MM.1S (cell line): ENCODE results near the gene SCMH1.

Experiments
- DNase-seq: peaks from one replicate; pipeline ENCODE4 v3.0.0-alpha.2; 2015
- H2AFZ ChIP-seq: fragments of 300-600 bp; sonication (generic); 2 replicates; pipeline ENCODE4 v1.6.0; 2016; ENCODE audit warnings: antibody characterized with exemption, low read length
- H3F3A ChIP-seq: fragments of 300-600 bp; sonication (generic); 2 replicates; pipeline ENCODE4 v1.6.1; 2016; ENCODE audit warnings: mild to moderate bottlenecking, antibody characterized with exemption, low read length, moderate library complexity, mixed read lengths; ENCODE audit not compliant: insufficient read depth
- H3K27ac ChIP-seq: fragments of 300-600 bp; sonication (generic); 2 replicates; pipeline ENCODE4 v1.5.1; 2016; ENCODE audit warnings: mild to moderate bottlenecking, low read length
- H3K27me3 ChIP-seq: fragments of 300-600 bp; sonication (generic); replicated peaks from 2 replicates; pipeline ENCODE4 v1.6.0; 2016; ENCODE audit warnings: low read length; ENCODE audit not compliant: insufficient read depth
- H3K36me3 ChIP-seq: fragments of 300-600 bp; sonication (generic); replicated peaks from 2 replicates; pipeline ENCODE4 v1.6.1; 2016; ENCODE audit warnings: mild to moderate bottlenecking, low read length, mixed read lengths; ENCODE audit not compliant: insufficient read depth
- H3K4me1 ChIP-seq: fragments of 300-600 bp; sonication (generic); 2 replicates; pipeline ENCODE4 v1.6.1; 2016; ENCODE audit warnings: low read length, mixed read lengths
- H3K4me2 ChIP-seq: fragments of 300-600 bp; sonication (generic); 2 replicates; pipeline ENCODE4 v1.6.0; 2016; ENCODE audit warnings: low read depth, low read length
- H3K4me3 ChIP-seq: fragments of 300-600 bp; sonication (generic); 2 replicates; pipeline ENCODE4 v1.5.1; 2016; ENCODE audit warnings: low read length, mixed read lengths
- H3K79me2 ChIP-seq: fragments of 300-600 bp; sonication (generic); 2 replicates; pipeline ENCODE4 v1.6.1; 2016; ENCODE audit warnings: mixed run types, low read length, mixed read lengths
- H3K9ac ChIP-seq: fragments of 300-600 bp; sonication (generic); 2 replicates; pipeline ENCODE4 v1.6.1; 2016; ENCODE audit warnings: low read length, mixed read lengths
- H3K9me2 ChIP-seq: fragments of 300-600 bp; sonication (generic); replicated peaks from 2 replicates; pipeline ENCODE4 v1.6.1; 2016; ENCODE audit warnings: mild to moderate bottlenecking, low read length, mixed read lengths; ENCODE audit not compliant: insufficient read depth
- H3K9me3 ChIP-seq: fragments of 300-600 bp; sonication (generic); replicated peaks from 2 replicates; pipeline ENCODE4 v1.6.1; 2016; ENCODE audit warnings: mild to moderate bottlenecking, low read length, mixed read lengths; ENCODE audit not compliant: insufficient read depth
- H4K20me1 ChIP-seq: fragments of 300-600 bp; sonication (generic); 2 replicates; pipeline ENCODE4 v1.6.1; 2016; ENCODE audit warnings: mild to moderate bottlenecking, low read length, moderate library complexity, mixed read lengths; ENCODE audit not compliant: insufficient read depth
- EZH2 ChIP-seq: fragments of 300-600 bp; sonication (generic); optimal IDR thresholded peaks from 2 replicates; pipeline ENCODE3; 2017; ENCODE audit warnings: low read depth, mild to moderate bottlenecking, antibody characterized with exemption, low read length, mixed read lengths
- EZH2phosphoT487 ChIP-seq: fragments of 300-600 bp; sonication (generic); IDR thresholded peaks from 2 replicates; pipeline ENCODE4 v1.6.1; 2018; ENCODE audit warnings: antibody characterized with exemption, low read length
- TF ChIP-seq, protein P1 (sequence below): fragments of 300-600 bp; sonication (generic); IDR thresholded peaks from 2 replicates; pipeline ENCODE4 v1.5.1; 2016; ENCODE audit warnings: antibody characterized with exemption, low read length, mixed read lengths

Gene SCMH1

DNA sequence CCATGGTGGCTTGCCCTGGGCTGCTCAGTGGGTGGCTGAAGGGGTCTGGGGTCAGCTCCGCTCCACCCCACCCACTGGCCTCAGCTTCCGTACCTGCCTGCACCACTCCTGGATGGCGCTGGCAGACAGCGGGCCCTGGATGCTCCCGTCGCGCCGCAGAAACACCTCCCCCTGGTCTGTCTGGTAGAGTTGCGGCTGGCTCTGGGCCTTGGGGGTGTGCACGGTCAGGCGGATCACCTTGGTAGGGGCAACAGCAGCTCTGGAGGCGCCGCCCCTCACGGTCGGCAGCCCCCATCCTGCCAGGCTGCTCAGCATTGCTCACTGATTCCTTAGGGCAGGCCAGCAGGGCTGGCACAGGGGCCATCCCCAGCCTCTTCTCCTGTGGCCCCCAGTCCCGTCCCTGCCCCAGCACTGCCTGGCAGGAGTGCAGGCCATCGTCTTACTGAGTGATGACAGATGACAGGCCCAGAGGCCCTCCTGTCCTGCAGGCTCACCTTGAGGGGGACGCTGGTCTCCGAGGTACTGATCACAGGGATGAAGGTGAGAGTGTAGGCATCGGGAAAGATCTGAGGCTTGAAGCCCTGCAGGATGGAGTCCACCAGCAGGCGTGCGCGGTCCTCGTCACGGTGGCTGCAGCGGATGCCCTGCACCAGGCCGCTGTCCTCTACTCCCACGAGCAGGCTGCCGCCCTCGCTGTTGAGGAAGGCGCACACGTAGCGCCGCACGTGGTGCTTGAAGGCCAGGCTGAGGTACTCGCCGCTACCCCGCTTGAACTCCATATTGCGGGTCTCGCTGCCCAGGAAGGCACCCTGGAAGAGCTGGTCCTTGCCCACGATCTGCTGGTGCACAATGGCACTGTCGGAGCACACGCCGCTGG, 224.7 kb downstream of the SCMH1 start:
- no peak overlapping the region for H3K4me3 ChIP-seq
- H3K79me2 ChIP-seq = no peaks in the 10 kb centered on the region; the same call in 1 of the 2 replicates
- DNase-seq = no peak
- H3K4me2 ChIP-seq = no peak overlapping the region
- no peaks in the 10 kb centered on the region for H3F3A ChIP-seq
- no peak overlapping the region for H3K9ac ChIP-seq
- H4K20me1 ChIP-seq = no peaks in the 10 kb centered on the region
- no peaks in the 10 kb centered on the region for H3K9me2 ChIP-seq
- H3K9me3 ChIP-seq = no peaks in the 10 kb centered on the region
- no peaks in the 10 kb centered on the region for H3K4me1 ChIP-seq
- no peaks in the 10 kb centered on the region; the same call in 1 of the 2 replicates for H3K36me3 ChIP-seq
- H3K27ac ChIP-seq = no peak overlapping the region
- no peak overlapping the region for H2AFZ ChIP-seq
- H3K27me3 ChIP-seq = no peaks in the 10 kb centered on the region
- TF ChIP-seq, protein P1, sequence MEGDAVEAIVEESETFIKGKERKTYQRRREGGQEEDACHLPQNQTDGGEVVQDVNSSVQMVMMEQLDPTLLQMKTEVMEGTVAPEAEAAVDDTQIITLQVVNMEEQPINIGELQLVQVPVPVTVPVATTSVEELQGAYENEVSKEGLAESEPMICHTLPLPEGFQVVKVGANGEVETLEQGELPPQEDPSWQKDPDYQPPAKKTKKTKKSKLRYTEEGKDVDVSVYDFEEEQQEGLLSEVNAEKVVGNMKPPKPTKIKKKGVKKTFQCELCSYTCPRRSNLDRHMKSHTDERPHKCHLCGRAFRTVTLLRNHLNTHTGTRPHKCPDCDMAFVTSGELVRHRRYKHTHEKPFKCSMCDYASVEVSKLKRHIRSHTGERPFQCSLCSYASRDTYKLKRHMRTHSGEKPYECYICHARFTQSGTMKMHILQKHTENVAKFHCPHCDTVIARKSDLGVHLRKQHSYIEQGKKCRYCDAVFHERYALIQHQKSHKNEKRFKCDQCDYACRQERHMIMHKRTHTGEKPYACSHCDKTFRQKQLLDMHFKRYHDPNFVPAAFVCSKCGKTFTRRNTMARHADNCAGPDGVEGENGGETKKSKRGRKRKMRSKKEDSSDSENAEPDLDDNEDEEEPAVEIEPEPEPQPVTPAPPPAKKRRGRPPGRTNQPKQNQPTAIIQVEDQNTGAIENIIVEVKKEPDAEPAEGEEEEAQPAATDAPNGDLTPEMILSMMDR = no peak
- TF ChIP-seq EZH2 (no peak), EZH2phosphoT487 (no peak)

DNA sequence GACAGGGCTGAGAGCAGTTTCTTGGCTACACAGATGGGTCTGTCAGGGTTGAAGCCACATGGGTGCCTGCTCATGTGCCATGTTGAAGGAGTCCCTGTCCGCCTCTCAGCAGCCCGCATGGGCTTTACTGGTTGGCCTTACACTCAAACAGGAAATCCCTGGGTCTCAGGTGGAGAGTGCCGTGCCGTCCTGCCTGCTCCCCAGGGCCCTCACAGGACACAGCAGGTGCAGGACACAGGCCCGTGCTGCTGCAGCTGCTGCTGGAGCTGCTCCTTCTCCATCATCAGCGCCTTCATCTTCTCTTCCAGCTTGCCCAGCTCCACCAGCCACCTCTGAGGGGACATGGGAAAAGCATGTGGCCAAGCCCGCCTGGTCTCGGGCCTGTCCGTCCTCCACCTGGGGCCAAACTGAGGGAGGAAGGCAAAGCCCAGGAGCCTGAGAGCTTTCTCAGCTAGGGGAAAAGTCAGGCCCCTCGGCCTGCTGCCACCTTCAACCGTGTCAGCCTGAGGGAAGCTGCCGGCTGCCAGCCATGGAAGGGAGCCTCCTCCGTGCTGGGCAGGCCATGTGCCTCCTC, 226.1 kb downstream of the SCMH1 start:
- Histone ChIP-seq H2AFZ (no peak overlapping the region), H3K4me3 (no peak overlapping the region), H3K9me2 (no peaks in the 10 kb centered on the region), H3K9ac (no peak overlapping the region), H3K27me3 (no peaks in the 10 kb centered on the region), H4K20me1 (no peaks in the 10 kb centered on the region), H3K27ac (no peak overlapping the region), H3K79me2 (no peaks in the 10 kb centered on the region; the same call in 1 of the 2 replicates), H3K9me3 (no peaks in the 10 kb centered on the region), H3F3A (no peaks in the 10 kb centered on the region), H3K4me1 (no peaks in the 10 kb centered on the region), H3K36me3 (peaks cover 3% of the 10 kb centered on the region; the same call in 1 of the 2 replicates), H3K4me2 (no peak overlapping the region)
- TF ChIP-seq EZH2 = no peak
- TF ChIP-seq EZH2phosphoT487 = no peak
- TF ChIP-seq, protein P1 = no peak
- DNase-seq = no peak

DNA sequence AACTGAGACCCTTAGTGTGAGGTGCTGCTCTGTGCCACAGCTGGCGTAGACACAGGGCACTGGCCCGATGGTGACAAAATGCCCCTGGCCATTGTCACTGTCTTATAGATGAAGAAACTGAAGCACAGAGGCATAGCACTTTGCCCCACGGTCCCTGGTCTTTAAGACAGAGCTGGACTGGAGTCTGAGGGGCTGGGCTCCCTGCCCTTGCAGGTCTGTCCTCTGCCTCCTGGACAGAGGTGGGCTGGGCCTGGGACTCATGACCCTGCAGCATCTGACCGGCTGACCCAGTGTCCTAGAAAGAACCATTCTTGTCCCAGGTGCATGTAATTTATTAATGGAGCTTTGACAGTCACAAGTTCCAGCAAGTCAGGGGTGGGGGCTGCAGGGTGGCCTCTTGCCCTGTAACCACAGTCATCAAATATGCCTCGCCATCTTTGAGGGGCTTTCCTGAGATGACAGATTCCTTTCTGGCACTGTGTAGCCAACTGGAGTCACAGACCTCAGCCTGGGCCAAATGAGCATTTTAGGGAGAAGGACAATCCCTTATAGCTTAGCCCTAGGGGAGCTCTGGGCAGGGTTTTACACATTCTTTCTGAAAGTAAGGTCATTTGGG, 226.7 kb downstream of the SCMH1 start:
- Histone ChIP-seq H3K4me1 (no peaks in the 10 kb centered on the region), H3K4me2 (no peak overlapping the region), H3F3A (no peaks in the 10 kb centered on the region), H3K27me3 (no peaks in the 10 kb centered on the region), H3K4me3 (no peak overlapping the region), H3K79me2 (no peaks in the 10 kb centered on the region; the same call in 1 of the 2 replicates), H3K9me2 (no peaks in the 10 kb centered on the region), H3K27ac (no peak overlapping the region), H2AFZ (no peak overlapping the region), H4K20me1 (no peaks in the 10 kb centered on the region), H3K36me3 (peaks cover 3% of the 10 kb centered on the region; the same call in 1 of the 2 replicates), H3K9me3 (no peaks in the 10 kb centered on the region), H3K9ac (no peak overlapping the region)
- TF ChIP-seq, protein P1 = no peak
- TF ChIP-seq EZH2 = no peak
- TF ChIP-seq EZH2phosphoT487 = no peak
- DNase-seq = no peak
